CD4-positive, alpha-beta T cell treated with Interleukin-17A for 1 hour (primary cell): ENCODE data around the gene MED13L.

Experiments
- DNase-seq: peaks from one replicate; pipeline ENCODE4 v3.0.0-alpha.2; 2020

Gene MED13L

GRCh38 chr12:116070444-116070843 is 207.0 kb downstream of the MED13L start:
- DNase-seq, result no peak

GRCh38 chr12:116069943-116070342 is 207.6 kb downstream of the MED13L start:
- no peak for DNase-seq

- no peak for DNase-seq
These were observed 208.6 kb downstream of the MED13L start for GRCh38 chr12:116068853-116069252.

GRCh38 chr12:116068371-116068770 is 209.1 kb downstream of the MED13L start:
- no peak for DNase-seq

GRCh38 chr12:116067892-116068291 is 209.6 kb downstream of the MED13L start:
- no peak for DNase-seq

GRCh38 chr12:116066381-116067230 is 210.9 kb downstream of the MED13L start:
- DNase-seq, result peak; percentile 62

GRCh38 chr12:116065606-116066005 is 211.9 kb downstream of the MED13L start:
- DNase-seq, result no peak

GRCh38 chr12:116064493-116064892 is 213.0 kb downstream of the MED13L start:
- DNase-seq, result no peak

GRCh38 chr12:116062698-116063097 is 214.8 kb downstream of the MED13L start:
- no peak for DNase-seq

- peak; percentile 51 for DNase-seq
These were observed 216.7 kb downstream of the MED13L start for GRCh38 chr12:116060764-116061163.

- no peak for DNase-seq
These were observed 217.6 kb downstream of the MED13L start for GRCh38 chr12:116059904-116060303.

- no peak for DNase-seq
These were observed 218.9 kb downstream of the MED13L start for GRCh38 chr12:116058574-116058973.

- no peak for DNase-seq
These were observed 220.1 kb downstream of the MED13L start for GRCh38 chr12:116057356-116057755.

GRCh38 chr12:116055895-116056607 is 221.4 kb downstream of the MED13L start:
- no peak for DNase-seq

GRCh38 chr12:116054280-116054679 is 223.2 kb downstream of the MED13L start:
- no peak for DNase-seq

- DNase-seq, result no peak
These were observed 223.9 kb downstream of the MED13L start for GRCh38 chr12:116053479-116054200.

GRCh38 chr12:116050275-116050674 is 227.2 kb downstream of the MED13L start:
- no peak for DNase-seq

GRCh38 chr12:116048879-116049278 is 228.6 kb downstream of the MED13L start:
- no peak for DNase-seq

GRCh38 chr12:116046039-116046438 is 231.5 kb downstream of the MED13L start:
- DNase-seq, result no peak

GRCh38 chr12:116045150-116045549 is 232.3 kb downstream of the MED13L start:
- DNase-seq, result no peak

- DNase-seq, result no peak
These were observed 233.6 kb downstream of the MED13L start for GRCh38 chr12:116043659-116044535.

- DNase-seq, result no peak
These were observed 237.1 kb downstream of the MED13L start for GRCh38 chr12:116040402-116040801.
